HG02678 (cell line): Measurements from ENCODE around the gene EIF1.
"Not testable (repeated sequence)": the region's sequence is repeated elsewhere in the genome, so short reads cannot be mapped to it uniquely, and the experiment has no call there.

Experiments used
- ATAC-seq: cut with Tn5 transposase; IDR thresholded peaks from one replicate; pipeline ENCODE4 v1.9.1; 2021; ENCODE audit warnings: mild to moderate bottlenecking, moderate library complexity; ENCODE audit not compliant: unreplicated experiment

EIF1 gene

DNA sequence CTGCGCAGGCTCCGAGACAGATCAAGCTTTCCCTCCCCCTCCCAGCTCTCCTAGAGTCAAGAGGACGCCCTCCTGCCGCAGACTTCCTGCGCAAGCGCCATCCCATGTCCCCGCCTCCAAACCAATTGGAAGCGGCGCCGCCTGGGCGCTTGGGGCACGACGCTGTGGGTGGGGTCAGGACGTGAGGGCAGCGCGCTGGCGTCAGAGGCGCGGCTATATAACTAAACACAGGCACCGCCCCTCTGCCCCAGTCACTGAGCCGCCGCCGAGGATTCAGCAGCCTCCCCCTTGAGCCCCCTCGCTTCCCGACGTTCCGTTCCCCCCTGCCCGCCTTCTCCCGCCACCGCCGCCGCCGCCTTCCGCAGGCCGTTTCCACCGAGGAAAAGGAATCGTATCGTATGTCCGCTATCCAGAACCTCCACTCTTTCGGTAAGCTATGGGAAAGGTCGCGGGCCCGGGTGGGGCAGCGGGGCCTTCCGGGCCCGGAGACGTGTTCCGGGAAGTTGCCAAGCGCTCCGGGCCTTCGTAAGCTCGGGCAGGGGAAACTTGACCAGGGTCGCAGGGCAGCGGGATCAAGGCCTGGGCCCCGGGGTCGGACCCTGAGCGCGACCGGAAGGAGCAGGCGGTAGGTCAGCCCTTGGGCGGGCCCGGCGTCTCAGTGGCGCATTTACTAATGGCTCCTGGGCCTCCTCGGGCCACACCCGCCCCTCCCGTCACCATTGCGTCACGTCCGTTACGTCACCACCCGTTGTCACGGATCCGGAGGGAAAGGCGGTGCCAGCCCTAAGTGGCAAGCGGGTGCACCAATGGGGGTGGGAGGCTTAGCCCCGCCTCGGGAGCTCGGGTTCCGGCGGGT is at the start of gene EIF1:
Gene EIF1 (plus strand): TSS at position 245 of the 856 bp plus-strand sequence. CDS start 154 bp downstream, at position 399.
- ATAC-seq, result peak; percentile 74

DNA sequence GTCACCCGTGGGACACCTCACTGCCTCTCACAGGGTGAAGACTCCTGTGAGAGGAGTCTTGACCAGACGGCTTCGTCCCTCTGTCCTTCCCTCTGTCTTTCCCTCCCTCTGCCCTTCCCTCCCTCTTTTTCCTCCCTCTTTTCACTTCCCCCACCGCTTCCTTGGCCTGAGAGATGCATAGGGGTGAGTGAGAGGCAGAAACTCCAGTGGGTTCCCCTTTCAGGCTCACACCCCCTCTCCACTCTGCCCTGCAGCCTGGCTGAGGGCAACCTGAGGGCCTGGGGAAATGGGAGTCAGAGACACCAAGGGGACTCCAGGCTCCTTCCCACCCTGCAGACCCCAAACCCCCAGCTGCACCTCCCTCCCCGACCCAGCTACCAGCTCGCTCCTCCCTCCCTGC is 49.7 kb upstream of the EIF1 start:
- no peak for ATAC-seq

DNA sequence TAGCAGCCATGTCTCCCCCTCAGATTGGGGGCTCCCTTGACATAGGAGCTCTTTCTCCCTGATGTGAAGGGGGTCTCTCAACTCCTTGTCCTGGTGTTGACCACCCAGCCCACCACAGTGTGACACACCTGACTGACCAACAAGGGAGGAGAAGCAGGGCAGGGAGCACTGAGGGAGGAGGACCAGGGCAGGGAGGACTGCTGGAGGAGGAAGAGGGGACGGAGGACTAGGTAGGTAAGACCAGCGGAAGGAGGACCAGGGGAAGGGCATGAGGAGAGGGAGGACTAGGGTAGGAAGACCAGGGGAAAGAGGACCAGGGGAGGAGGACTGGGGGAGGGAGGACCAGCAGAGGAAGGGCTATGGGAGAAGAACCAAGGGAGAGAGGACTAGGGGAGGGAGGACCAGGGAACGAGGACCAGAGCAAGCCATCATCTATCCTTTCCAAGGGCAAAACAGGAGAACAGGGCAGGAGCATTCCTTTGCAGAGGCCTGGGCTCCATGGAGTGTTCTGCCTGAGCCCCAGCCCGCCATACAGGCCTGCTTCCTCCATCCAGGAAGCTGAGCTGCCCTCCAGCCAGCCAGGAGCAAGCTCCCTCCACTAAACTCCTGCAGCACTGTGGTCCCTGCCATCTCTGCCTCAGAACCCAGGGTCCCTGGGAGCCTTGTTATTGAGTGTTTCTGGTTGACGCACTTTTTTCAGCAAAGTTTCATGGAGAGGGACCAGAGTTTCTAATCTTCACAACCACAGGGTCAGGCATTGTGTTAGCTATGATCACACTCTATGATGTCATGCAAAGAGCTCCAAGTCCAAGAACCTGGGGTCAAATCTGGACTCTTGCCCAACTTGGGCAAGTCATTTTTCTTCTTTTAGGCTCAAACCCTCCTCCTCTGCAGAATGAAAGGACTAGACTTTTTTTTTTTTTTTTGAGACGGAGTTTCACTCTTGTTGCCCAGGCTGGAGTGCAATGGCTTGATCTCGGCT is 48.9 kb upstream of the EIF1 start:
- no peak for ATAC-seq

DNA sequence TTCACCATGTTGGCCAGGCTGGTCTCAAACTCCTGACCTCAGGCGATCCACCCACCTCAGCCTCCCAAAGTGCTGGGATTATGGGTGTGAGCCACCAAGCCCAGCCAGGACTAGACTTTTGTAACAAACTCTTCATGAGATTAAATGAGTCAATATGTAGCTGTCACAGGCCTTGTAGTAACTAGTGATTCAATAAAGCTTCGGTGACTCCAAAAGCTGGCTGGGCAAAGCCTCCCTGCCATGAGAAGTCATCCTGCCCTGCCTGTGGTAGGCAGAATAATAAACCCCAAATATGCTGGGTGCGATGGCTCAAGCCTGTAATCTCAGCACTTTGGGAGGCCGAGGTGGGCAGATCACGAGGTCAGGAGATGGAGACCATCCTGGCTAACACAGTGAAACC is 48.1 kb upstream of the EIF1 start:
- ATAC-seq, result not testable (repeated sequence)

DNA sequence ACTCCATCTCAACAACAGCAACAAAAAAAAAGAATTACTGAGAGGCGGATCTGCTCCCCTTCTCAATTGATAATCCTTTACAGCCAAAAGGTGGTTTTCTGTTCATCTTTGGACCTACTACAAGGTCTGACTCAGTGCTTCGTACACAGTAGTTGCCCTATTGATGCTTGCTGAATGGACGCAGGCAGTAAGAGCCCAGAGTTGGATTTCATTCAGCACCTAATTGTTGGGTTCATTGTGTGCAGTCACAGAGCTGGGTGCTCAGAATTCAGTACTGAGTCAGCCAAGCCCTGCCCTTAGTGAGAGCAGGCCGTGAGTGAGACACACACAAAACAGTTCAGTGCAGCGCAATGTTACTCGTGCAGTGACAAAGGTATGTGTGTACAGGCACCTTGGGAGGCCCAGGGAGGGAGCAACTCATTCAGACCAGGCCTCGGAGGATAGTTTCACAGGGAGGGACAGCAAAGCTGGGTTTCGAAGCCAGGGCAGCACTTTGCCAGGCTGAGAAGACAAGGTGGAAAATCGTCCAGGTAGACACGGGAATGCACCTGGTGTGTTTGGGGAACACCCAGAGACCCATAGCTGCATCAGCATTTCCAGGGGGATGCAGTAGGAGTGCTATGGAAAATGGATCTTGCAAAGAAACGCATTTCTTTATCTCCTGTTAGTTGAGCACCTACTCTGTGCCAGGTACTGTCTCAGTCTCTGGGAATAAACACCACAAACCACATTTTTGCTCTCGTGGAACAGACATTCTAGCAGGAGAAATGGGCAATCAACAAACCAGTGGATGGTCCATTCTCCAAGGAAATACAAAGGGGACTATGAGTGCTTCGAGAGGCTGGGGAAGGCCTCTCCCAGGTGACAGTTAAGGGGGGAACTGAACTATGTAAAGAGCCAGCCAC is 46.2 kb upstream of the EIF1 start:
- no peak for ATAC-seq

DNA sequence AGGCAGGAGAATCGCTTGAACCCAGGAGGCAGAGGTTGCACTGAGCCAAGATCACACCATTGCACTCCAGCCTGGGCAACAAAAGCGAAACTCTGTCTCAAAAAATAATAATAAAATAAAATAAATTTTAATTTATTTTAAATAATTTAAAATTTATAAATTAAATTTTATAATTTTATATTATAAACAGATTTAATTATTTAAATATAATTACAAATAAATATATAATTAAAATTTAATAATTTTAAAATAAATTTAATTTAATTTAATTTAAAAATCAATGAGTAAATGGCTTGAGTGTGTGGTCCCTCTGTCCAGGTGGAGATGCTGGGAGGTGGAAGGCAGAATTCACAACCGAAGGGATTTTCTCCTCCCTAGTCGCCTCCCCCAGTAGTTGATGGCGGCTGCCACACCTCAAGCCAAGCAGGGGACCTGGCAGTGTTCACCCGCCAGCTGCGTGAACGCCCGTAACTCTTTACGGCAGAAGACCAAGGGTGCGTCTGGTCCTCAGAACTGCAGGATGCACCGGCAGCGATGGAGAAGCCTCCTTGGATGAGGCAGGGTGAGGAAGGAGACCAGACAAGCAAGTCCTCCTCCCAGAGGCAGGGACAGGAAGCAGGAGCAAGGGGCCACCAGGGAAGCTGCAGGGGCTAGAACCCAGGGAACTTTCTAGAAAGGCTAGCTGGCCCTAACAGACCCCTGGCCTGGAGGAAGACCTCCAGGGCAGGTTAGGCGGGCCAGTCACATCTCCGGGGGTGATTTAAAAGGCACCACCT is 41.5 kb upstream of the EIF1 start:
- no peak for ATAC-seq

DNA sequence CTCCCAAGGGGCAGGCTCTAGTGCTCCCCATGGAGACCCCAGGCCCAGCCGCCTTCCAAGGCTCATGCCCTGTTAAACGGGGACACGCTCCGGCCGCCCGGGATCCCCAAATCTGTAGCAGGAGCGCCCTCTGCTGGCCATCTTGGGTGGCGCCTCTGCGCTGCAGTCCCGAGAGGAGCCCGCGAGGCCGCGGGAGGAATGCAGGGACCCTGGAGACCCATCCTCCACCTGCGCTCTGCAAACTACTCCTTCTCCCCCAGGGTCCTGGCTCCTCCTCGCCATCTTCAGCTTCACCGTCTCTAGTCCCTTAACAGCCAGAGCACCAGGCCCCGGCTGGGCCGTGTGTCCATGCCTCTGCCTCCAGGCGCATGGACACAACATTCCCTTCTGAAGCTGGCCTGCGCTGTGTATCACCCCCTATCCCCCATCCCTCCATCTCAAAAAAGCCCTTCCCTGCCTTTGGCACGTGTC is 40.7 kb upstream of the EIF1 start:
- ATAC-seq, result peak; percentile 60

DNA sequence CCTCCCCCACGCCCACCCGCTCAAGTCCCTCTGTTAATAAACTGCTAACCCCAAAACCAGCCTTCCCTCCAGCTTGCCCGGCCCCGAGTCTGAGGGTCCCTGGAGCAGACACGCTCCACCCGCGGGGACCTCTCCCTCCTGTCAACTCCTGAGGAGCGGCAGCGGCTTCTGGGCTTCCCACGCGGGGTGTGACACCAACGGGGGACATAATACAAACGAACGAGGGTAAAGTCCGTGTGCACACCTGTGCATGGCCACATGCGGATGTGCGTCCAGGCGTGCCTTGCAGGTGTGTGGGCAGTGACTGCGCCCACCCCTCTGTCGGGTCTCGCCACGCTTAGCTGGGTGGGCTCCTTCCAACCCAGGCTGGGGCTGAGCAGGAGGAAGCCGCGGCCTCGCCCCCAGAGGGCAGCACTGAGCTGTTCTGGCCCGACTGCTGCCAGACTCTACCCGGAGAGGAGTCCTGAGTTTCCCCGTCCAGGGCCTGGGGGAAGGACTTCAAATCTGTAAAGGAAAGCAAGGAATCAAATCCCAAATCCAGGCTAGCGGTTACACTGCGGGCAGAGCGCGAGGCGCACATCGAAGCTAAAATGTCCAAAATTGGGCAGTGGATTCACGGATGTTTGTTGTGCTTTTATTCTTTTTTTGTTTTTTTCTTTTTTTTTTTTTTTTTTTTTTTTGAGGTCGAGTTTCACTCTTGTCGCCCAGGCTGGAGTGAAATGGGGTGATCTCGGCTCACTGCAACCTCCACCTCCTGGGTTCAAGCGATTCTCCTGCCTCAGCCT is 40.1 kb upstream of the EIF1 start:
- peak; percentile 80 for ATAC-seq

DNA sequence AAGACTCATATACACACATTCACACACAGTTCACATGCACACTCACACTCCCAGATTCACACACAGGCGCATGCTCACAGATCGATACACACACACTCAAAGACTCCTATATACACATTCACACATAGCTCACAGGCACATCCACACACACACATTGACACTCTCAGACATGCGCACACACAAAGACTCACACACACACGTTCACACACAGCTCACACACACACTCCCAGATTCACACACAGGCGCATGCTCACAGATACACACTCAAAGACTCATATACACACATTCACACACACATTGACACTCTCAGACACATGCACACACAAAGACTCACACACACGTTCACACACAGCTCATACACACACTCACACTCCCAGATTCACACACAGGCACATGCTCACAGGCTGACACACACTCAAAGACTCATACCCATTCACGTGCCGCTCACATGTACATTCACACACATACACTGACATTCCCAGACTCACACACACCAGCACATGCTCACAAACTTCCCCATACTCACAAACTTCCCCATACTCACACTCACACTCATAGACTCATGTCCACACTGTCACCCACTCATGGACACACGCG is 38.7 kb upstream of the EIF1 start:
- no peak for ATAC-seq

DNA sequence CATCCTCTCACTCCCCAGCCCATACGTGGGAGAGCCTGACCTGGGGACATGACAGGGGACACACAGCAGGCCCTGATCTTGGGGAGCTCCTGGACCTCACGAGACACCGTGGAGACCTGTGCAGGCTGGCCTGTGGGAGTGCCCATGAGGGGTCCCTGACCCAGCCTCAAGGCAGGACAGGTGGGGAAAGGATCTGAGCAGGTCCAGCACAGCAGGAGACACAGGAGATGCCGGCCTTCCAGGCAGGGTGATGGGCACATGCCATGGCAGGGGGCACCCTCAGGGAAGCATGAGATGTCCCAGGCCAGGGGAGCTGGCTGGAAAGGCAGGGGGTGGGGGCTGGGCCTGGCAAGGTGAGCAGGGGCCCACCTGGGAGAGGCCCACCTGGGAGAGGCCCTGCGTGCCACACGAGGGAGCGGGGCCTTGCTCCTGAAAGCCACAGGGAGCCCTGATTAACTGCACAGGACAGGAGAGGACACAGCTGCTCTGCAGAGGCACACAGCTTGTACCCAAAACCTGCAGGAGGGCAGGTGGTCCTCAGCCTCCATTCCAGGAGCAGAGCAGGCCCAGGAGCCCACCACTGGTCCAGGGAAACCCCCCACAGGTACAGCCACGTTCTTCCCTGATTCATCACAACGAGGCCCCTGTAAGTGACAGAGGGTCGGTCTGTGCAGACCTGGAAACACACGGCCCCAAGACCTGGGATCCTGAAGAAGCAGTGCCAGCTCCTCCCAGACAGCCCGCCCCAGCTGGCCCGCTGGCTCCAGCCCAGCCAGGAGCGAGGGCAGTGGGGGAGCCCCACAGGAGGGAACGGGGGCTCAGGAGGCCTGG is 37.7 kb upstream of the EIF1 start:
- no peak for ATAC-seq

DNA sequence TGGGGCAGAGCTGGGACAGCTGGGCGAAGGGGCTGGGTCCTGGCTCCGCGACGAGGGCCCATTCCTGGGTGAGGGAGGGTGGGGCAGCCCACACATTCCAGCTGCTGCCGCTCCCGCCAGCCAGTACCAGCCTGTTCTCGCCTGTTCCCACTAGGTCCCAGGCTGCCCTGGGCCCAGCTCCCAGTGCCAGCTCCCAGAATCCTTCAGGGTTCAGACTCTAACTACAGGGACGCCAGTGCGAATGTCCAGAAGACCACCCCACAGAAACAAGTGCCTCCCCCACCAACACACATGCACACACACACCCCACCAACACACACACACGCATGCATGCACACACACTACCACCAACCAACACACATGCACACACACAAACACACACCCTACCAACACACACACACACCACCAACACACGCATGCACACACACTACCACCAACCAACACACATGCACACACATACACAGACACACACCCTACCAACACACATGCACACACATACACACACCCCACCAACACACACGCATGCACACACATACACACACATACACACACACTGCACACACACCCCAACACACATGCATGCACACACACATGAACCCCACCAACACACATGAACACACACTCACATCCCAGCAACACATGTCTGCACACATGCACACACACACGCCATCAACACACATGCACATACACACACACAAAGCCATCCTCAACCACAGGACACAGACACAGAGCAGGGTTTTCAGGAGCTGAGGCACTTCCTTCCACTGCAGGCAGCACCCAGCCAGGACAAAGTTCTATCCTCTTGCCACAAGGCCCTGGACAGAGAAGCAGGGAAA is 36.8 kb upstream of the EIF1 start:
- ATAC-seq, result no peak

DNA sequence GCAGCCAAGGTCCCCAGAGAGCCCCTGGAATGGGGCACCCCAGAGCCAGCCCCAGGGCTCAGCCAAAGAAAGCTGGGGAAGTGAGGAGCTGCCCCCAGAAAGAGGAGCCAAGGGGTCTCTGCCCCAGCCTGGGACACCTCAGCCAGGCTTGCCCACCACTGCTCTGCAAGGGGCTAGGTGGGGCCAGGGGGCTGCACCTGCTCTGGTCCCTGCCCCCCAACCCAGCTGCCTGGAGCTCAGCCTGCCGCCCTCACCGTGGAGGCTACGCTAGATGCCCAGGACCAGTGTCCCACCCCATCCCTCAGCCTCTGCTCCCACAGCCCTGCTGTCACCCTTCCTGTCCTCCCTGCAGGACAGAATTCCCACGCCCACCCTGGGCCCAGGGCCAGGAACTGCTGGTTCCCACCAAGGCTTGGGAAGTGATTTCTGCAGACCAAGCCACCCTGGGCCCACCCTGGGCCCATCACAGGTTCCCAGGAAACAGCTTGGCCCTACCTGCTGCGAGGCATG is 36.2 kb upstream of the EIF1 start:
- no peak for ATAC-seq

DNA sequence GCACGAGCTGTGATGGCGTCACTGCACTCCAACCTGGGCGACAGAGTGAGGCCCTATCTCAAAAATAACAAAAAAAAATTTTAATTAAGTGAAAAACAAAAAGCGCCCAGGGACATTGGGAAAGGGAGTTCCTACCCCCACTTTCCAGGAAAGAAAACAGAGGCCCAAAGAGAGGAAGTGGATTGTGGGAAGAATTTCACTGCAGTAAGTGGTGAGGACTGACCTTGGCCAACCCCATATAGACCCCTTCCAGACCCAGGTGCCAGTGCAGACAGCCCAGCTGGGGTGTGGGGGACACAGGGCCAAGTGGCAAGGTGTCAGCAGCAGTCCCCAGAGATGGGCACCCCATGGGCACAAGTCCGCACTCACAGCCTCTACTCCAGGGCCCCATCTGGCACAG is 35.3 kb upstream of the EIF1 start:
- ATAC-seq, result no peak

DNA sequence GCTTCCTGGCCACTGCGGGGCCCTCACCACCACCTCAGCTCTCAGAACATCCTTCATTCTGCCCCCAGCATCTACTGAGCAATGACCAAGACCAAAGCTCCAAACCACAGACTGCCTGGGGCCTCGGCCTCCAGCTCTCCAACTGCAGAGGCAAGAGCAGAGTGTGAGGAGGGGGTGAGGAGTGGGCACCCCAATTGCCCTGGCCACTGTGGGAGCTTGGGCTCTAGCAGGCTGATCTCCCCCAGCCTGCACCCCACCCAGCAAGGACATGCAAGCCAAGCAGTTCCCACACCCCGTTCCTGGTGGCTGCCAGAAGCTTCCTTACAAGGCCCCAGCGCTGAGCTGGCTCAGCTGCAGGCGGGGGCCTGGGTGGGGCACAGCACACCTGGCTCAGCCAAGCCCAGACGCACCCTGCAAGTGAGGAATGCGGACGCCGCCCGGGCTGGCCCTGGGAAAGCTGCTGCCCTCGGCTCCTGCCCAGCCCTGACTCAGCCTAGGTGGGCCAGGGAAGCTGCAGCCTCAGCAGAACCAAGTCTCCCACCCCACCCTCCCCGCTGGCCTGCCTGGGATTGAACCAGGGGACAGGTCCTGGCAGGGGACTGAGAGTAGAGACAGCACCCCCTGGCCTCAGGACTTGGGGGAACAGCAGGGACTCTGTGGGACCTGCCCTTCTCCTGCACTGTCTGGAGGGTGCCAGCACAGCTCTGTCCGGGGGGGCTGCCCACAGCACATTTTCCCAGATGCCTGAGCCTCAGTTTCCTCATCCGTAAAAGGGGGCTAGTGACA is 34.6 kb upstream of the EIF1 start:
- ATAC-seq, result no peak

DNA sequence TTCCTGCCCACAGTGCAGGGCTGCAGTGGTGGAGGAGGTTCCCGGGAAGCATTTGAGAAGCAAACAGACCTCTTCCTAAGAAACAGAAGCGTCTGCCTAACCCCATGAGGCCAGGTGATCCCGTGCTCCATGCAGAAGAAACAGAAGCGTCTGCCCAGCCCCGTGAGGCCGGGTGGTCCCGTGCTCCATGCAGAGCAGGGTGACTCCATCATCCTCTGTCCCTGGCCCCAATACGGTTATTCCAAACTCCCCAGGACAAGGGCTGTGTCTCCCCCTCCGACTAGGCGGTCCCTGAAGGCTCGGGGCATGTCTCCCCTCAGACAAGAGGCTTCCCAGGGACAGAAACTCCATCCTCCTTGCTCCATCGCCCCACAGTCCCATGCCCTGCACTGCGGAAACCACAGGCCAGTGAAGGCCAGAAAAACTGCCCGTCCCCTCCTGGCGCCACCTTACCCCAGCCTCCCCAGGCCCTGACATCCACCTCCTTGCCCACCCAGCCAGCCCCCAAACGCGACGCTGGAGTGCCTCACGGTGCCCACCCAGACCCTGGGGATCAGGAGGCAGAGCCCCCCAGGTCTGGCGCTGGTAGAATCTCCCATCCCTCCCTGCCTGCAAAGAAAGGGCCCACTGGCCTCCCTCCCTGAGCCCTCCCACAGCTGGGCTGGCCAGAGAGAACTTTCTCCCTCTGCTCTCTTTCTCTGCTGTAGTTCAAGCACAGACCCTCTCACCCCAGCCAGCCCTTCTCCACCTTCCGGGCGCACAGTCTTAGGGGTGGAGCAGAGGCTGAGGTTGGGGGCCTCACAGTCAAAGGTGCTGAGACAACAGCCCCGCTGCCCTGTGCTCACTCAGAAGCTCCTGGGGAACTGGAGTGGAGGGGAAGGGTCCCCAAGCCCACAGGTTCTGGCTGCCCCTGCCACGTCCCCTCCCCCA is 33.7 kb upstream of the EIF1 start:
- ATAC-seq, result no peak
